ENCODE measurements around the gene FDPS.
A peak's percentile ranks its signal among the peaks of the same experiment; 100 is the strongest.

Gene FDPS

DNA sequence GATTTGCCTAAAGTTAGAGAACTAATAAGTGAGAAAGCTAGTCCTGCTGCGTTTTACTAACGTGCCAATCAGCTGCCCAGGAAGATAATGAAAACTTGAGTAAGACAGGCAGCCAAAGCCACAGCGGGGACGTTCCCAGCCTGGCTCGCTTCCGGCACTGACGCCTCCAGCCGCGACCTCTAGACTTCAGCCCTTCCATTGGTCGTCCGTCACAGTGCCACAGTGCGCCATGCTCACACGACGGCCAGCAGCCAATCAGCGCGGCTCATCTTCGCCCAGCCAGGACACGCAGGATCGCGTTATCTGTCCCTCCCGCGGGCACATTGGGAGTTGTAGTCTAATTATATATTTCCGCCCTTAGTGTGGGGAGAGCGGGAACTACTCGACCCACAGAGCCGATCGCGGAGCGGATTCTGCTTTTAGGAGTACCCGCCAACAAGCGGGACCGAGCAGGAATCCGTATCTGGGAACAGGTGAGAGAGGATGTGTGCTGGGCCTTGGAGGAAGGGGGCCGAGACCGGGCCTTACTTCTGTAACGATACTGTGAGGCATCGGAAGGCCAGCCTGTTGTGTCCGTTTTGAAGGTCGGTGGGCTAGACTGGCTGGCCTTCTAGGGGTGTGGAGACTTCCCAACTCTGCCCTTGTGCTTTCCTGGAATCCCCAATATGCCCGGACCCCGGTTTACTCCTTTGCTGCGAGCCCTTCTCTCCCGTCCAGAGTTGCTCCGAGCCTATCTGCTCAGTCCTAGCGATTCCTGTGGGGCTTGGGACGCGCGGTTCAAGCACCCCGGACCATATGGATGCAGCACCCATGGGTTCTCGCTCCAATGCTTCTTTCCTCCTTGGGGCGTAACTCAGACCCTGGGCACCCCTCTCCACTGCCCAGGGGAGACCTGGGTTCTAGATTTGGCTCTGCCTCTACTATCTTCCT, at the start of gene FDPS:
Gene FDPS (plus strand): TSS at position 374 of the 930 bp plus-strand sequence. CDS start 924 bp downstream, outside the sequence.
- DNase-seq (ENCODE audit: extremely low spot score, insufficient read length, low read depth) = peak; percentile 92
- peak; percentile 98 for FAIRE-seq

DNA sequence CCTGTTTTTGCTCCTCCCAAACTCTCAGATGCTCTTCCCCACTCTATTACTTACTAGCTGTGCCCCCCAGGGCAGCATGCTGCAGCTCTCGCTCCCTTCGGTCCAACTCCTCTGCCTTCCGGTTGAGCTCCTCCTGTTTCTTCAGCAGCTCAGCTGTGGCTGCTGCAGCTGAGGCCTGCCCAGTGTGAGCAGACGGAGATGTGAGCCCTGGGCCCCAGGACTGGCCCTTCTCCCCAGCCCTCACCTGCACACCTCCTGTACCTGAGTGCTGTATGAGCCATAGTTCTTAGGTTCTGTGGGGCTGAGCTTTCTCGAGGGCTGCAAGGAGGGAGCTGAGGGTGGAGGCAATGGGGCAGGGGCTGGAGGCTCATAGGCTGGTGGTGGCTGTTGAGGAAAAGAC, 48.4 kb upstream of the FDPS start:
- FAIRE-seq (no peak), DNase-seq (ENCODE audit: extremely low spot score, insufficient read length, low read depth) (no peak)

DNA sequence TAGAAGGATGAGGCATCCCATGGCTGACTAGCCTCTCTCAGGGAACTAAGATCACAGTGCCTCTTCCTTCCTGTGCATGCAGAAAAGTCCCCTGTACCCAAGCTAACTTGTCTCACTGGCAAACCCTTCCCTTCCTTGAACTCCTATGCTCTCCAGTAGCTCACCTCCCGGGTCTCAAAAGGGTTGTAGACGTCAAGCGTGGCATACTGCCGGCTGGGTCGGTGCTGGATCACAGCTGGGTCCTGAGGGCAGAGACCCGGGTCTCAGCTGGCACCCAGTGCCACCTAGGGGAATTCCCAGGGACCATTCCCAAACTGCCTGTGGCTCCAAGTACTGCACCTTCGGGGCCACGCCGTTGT, 47.2 kb upstream of the FDPS start:
- DNase-seq (ENCODE audit: extremely low spot score, insufficient read length, low read depth) (no peak), FAIRE-seq (no peak)

DNA sequence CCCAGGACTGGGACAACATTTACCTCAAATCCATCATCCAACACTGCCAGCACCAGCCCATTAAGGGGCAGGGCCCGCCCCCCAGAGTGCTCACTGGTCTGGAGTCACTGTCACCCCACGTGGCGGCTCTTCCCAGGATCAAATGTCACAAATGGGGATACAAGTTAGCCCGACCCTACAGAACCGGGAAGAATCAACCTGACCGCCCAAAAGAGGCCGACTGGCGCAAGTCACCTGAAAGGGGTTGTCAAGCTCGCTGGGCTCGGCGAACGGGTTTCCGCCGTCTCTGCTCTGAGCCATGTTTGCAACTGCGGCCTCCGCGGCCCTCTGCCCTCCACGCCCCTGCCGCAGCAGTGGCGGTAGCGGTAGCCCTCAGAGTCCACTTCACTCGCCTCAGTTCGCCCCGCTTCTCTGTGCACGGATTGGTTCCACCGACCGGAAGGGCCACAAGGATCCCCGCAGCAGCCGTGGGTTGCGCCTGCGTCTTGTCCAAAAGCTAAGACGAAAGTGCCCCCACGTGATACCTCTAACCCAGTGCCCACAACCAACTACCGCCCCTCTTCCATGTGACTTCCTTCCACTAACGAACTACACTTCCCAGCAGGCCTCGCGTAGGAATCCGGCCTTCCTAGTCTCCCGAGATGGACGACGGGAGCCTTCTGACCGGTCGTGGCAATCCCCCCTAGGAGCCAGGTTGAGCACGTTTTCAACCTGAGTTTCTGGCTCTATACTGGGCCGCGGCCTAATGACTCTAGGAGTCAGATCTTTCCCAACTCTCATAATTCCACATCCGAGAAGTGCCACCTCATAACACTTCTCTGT, 46.6 kb upstream of the FDPS start, which contains the start of gene SCAMP3:
Gene SCAMP3 (minus strand): TSS at position 509 of the 822 bp plus-strand sequence. CDS start 209 bp downstream, at position 300.
- DNase-seq (ENCODE audit: extremely low spot score, insufficient read length, low read depth) (peak; percentile 93), FAIRE-seq (peak; percentile 96)

DNA sequence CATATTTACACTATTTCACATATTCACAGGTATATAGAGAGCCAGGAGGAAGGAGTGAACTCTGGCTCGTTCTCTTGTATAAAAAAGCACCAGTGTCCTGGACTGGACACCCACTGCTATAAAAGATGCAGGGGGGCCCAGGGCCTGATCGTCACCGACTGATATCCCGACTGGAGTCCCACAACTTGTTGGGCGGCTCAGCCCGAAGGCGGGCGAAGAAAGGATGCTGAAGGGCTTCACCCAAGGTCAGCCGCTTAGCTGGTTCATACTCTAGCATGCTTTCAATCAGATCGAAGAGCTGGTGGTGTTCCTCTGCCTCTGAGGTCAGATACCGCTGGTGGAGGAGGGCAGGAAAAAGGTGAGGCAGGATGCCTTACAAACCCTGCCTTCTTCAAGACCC, 45.6 kb upstream of the FDPS start:
- FAIRE-seq (no peak), DNase-seq (ENCODE audit: extremely low spot score, insufficient read length, low read depth) (no peak)

DNA sequence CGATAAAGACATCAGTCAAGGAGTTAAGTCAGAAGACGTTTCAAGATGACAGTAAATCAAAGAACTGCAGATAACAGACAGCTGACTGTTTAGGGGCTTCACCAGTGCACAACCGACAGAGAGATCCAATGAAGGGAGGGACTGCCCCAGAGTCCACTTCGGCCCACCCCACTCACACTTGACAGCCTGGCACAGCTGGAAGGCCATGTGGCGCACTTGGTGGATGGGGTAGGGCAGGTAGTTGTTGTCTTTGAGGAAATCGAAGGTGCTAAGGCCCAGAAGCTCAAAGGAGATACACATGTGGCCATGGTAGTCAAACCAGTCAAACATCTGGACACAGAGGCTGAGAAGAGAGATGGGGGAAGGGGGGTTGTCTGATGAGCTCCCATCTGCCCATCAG, 42.1 kb upstream of the FDPS start:
- no peak for DNase-seq (ENCODE audit: extremely low spot score, insufficient read length, low read depth)
- no peak for FAIRE-seq

DNA sequence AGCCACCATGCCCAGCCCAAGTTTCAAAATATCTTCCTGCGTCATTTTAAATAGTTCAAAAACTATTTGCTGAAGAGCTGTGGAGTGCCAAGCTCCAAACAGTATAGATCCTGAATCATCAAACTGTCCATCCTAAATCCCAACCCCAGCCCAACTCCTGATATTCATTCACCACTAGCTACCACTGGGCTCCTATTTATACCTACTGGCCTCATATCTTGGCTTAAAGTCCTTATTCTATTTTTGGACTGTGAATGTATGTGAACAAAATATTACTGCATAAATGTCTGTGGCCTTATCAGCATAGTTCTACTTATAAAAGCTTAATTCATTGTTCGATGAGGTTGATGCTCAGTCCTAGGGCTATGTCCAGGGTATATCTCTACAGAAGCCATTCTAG, 41.3 kb upstream of the FDPS start:
- DNase-seq (ENCODE audit: extremely low spot score, insufficient read length, low read depth) (no peak), FAIRE-seq (no peak)

DNA sequence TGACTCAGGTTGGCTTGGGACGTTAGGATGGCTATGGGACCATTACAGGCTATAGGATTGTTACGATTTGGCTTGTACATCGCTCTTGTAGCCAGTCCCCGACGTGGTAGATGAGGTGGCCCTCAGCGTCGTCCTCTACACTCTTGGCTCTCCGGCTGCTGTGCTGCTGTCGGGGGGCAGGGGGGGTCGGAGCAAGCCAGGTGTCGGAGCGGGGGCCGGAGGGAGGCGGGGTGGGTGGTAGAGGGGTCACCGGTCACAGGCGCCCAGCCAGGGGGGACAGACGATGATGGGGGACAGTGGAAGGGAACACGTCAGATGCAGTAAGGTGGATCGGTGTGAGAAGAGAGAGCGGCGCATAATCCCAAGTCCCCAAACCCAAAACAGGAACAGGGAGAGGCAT, 40.0 kb upstream of the FDPS start:
- FAIRE-seq = no peak

DNA sequence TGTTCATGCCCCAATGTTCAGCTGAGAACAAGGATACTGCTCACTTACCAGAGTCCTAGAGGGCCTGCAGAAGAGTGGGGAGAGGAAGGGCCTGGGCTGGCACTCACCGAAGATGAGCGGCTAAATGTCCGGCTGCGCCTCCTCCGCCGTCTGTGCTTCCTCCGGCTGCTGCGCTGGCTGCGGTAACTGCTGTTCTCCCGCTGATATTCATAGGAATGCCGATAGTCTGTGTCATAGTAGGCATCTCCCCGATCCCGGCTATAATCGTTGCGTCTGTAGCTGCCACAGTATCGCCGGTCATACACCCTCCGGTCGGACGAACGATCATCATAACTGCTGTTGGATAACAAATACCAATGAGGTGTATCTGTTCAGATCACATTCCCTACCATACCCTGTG, 39.3 kb upstream of the FDPS start:
- no peak for DNase-seq (ENCODE audit: extremely low spot score, insufficient read length, low read depth)
- no peak for FAIRE-seq

More for the DNA sequence above, 40.0 kb upstream of the FDPS start:
- no peak for DNase-seq (ENCODE audit: extremely low spot score, insufficient read length, low read depth)

DNA sequence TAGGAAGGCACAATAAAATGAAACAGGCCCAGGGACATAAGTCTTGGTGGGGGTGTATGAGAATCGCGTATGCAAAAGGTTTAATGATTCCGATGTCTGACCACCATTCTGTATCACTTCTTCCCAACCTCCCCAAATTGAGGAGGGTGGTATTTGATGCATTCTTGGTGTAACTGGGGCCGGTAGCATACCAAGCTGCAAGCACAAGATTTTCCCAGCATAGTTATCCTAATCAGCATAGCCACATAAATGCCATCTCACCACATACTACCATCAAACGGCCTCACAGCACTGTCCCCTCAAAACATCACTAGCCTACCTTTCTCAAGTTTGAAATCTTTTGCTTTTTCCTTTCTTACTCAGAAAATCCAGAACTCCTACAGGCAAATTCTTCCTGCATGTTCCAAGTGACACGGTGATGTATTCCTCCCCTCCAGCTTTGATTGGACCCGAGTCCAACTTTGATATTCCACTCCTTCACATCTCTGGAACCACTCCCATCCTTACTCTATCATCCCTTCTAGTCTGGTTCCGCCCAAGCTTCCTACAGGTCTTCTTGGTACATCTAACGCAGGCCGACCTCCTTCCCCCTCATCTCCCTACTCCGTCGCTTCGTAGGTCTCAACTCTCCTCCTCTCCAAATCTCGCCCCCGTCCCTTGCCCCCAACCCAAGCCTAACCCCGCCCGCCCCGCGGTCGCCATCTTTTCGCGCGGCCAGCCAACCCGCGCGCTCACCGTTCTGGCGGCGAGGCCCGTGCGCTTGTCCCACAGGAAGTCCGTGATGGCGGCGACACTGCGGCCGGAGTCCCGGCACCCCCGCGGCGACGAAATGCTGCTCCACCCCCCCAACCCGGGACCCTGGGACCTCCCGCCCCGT, 36.0 kb upstream of the FDPS start:
- DNase-seq (ENCODE audit: extremely low spot score, insufficient read length, low read depth) (peak; percentile 32), FAIRE-seq (no peak)

DNA sequence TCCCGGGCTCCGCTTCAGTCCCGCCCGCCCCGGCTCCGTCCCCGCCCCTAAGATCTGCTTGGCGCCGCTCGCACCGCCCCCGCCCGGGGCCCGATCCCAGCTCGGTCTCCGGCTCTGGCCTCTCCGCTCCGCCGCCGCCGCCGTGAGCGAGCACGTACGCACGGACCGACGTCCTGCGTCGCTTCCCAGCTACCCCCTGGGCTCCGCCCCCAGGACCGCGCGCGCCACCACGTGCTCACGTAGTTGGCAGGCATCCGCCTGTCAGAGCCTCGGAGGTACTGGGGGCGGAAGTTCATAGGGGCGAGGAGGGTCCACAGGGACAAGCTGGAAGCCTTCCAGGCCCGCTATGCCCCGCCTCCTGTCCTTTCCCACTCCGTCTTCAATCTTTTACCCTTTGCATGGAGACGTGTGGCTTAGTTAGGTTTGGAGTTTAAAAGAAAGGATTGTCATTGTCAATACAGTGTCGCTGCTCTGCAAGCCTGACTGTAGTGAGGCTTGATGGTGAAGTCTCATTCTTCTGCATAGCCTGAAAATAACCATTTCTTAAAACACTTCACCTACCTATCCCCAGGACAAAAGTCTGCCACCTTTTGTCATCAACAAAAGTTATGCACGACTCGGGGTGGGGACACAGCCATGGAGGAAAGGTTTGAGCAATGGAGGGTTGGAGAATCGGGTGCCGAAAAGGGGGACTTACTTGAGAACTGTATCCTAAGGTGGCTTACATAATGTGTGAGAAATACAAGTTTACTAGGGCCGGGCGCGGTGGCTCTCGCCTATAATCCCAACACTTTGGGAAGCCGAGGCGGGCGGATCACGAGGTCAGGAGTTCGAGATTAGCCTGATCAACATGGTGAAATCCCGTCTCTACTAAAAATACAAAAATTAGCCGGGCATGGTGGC, 35.1 kb upstream of the FDPS start, which contains the start of gene CLK2:
Gene CLK2 (minus strand): TSS at position 162 of the 903 bp plus-strand sequence. CDS start 2,527 bp downstream, outside the sequence.
- peak; percentile 89 for FAIRE-seq
- DNase-seq (ENCODE audit: extremely low spot score, insufficient read length, low read depth) = peak; percentile 95

DNA sequence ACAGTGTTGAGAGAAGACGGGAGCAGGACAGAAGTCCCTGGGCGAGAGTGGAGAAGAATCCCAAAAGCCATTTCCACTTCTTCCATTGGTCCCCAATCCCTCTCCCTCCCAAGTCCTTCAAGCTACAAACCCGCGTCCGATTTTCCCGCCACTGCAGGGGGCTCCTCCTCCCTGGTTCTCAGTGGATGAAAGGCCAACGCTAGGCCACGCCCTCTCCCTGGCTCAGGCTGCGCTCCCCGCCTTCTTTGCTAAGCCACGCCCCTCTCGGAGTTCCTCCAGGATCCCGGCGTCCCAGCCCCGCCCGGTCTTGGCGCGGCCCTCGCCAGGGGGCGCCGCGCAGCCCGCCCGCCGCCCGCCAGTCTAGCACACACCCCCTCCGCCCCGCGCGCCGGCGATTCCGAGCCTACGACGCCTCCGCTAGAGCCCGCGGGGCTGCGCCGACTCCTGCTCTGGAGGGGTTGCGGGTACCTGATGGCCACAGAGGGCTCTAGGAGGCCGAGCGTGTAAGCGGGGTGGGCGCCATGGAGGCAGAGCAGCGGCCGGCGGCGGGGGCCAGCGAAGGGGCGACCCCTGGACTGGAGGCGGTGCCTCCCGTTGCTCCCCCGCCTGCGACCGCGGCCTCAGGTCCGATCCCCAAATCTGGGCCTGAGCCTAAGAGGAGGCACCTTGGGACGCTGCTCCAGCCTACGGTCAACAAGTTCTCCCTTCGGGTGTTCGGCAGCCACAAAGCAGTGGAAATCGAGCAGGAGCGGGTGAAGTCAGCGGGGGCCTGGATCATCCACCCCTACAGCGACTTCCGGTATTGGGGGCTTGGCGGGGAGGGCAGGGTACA, 31.4 kb upstream of the FDPS start, which contains the start of gene HCN3:
Gene HCN3 (plus strand): TSS at position 394 of the 832 bp plus-strand sequence. CDS start 128 bp downstream, at position 522.
- peak; percentile 97 for DNase-seq (ENCODE audit: extremely low spot score, insufficient read length, low read depth)
- peak; percentile 94 for FAIRE-seq

DNA sequence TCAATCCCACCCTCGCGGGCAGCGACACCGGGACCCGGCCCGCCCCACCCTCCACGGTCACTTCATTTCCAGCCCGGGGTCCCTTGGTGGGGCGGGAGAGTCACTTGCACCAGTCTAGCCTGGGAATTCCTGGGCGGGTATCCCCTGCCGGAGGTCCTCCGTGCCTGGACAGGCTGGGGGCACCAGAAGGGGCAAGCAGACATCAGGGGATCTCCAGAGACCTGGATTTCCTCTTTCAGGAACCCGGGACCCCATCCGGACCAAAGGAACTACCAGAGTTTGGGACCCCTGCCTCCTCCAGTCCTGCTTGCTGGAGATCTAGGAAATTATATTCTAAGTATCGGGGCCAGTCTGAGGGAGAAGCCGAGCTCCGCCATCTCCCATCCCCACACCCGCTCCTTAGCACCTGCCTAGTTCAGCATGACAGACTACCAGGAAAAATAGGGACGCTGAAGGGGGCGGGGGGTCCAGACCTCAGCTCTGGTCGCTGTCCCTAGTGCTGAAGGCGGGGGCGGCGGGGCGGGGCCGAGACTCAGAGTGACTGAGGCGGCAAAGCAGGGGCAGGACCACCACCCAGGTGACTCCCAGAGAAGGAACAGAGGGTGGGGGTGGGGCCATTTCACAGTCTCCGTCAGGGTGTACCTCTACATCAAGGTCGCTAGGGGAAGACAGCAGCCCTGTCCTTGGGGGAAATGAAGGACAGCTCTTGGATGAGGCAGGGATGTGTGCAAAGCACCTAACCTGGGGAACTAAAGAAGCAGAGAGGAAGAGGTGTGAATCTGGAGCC, 30.6 kb upstream of the FDPS start:
- DNase-seq (ENCODE audit: extremely low spot score, insufficient read length, low read depth) = no peak
- FAIRE-seq = peak; percentile 67

DNA sequence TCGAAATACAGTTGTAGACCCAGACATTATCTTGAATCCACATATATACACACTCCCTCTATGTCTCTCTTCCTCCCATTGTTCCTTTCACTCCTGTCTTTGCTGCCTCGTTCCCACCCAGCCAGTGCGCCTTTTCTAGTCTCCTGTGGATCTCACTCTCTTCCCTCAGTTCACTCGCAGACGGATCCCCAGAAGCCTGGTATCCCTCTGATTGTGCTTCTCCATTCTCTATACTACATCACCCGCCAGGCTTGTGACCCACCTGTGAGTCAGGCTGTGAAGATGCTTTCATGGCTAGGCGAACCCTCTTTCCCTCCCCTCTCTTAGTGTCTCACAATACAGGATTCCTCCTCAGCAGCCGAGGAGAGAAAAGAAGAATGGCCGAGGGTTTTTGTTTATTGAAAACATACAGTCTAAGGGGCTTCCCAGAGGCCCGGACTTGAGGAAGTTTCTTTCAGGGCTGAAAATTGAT, 29.9 kb upstream of the FDPS start:
- DNase-seq (ENCODE audit: extremely low spot score, insufficient read length, low read depth) (no peak), FAIRE-seq (no peak)

DNA sequence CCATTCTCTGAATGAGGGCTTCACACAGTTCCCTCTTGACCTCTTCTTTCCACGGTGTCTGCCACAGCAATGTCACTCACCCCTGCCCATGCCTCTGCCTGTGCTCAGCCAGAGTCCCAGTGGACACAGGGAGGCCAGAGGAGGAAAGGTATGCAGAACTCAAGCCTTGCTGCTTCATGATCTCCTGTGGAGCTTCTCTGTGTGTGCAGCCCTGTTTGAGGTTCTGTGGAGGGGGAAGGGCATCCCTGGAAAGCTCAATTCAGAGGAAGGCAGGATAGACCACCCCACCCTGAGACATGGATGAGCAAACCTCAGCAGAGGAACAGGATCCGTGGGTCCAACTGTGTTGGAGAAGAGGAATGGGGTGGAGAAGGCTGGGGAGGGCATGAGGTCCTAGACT, 29.4 kb upstream of the FDPS start:
- DNase-seq (ENCODE audit: extremely low spot score, insufficient read length, low read depth) (no peak), FAIRE-seq (no peak)

DNA sequence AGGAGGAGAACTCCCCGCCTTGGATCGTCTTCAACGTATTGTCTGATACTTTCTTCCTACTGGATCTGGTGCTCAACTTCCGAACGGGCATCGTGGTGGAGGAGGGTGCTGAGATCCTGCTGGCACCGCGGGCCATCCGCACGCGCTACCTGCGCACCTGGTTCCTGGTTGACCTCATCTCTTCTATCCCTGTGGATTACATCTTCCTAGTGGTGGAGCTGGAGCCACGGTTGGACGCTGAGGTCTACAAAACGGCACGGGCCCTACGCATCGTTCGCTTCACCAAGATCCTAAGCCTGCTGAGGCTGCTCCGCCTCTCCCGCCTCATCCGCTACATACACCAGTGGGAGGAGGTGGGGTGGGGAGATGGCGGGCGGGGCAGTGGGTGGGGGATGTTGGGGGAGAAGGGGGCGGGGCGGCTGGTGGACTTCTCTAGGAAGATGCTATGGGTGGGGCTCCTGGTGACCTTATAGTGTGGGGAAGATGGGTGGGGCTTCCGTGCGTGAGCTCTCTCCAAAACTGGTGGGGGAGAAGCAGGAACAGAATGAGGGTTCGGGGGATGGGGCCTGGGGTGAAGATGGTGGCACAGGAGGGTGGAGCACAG, 26.1 kb upstream of the FDPS start:
- FAIRE-seq (no peak), DNase-seq (ENCODE audit: extremely low spot score, insufficient read length, low read depth) (no peak)

DNA sequence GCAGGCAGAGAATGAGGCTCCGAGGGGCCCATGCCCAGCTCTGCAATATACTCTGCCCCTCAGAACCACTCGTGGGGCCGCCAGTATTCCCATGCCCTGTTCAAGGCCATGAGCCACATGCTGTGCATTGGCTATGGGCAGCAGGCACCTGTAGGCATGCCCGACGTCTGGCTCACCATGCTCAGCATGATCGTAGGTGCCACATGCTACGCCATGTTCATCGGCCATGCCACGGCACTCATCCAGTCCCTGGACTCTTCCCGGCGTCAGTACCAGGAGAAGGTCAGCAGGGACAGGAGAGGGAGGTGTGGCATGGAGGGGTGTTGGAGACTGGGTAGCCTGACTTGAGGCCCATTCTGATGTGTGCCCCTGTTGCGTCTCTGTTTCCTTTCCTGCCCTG, 24.2 kb upstream of the FDPS start:
- no peak for FAIRE-seq
- no peak for DNase-seq (ENCODE audit: extremely low spot score, insufficient read length, low read depth)

All from GM18507 (cell line).